HPDE6-E6E7 (cell line): ENCODE data around the gene GATA2.

Experiments
- DNase-seq: peaks from one replicate; pipeline ENCODE4 v3.0.0; 2011; ENCODE audit warnings: missing footprints; ENCODE audit errors: extremely low spot score

The GATA2 gene

GRCh38 chr3:128473180-128473519 lies 19.9 kb downstream of the GATA2 start:
- DNase-seq = no peak

- DNase-seq = no peak
Measured at GRCh38 chr3:128472449-128473179, 20.4 kb downstream of the GATA2 start.

GRCh38 chr3:128471720-128472119 lies 21.3 kb downstream of the GATA2 start:
- DNase-seq = no peak

GRCh38 chr3:128471110-128471509 lies 21.9 kb downstream of the GATA2 start:
- DNase-seq = no peak

GRCh38 chr3:128470134-128470899 lies 22.7 kb downstream of the GATA2 start:
- DNase-seq = no peak

GRCh38 chr3:128469556-128469955 lies 23.4 kb downstream of the GATA2 start:
- no peak for DNase-seq

GRCh38 chr3:128468791-128469527 lies 24.0 kb downstream of the GATA2 start:
- no peak for DNase-seq

- DNase-seq = no peak
Measured at GRCh38 chr3:128468285-128468790, 24.7 kb downstream of the GATA2 start.

- DNase-seq = no peak
Measured at GRCh38 chr3:128466840-128467541, 26.0 kb downstream of the GATA2 start, which contains the start of gene DNAJB8. Gene DNAJB8, minus strand, starts transcription at chr3:128466890. Its CDS starts 3,645 bp downstream, at chr3:128463245.

GRCh38 chr3:128464702-128465101 lies 28.3 kb downstream of the GATA2 start:
- DNase-seq = no peak

- no peak for DNase-seq
Measured at GRCh38 chr3:128464188-128464587, 28.8 kb downstream of the GATA2 start.

GRCh38 chr3:128463771-128464170 lies 29.2 kb downstream of the GATA2 start:
- no peak for DNase-seq

- no peak for DNase-seq
Measured at GRCh38 chr3:128463354-128463753, 29.6 kb downstream of the GATA2 start.

- DNase-seq = no peak
Measured at GRCh38 chr3:128462931-128463330, 30.1 kb downstream of the GATA2 start.

GRCh38 chr3:128462341-128462910 lies 30.6 kb downstream of the GATA2 start:
- DNase-seq = no peak

GRCh38 chr3:128461731-128462130 lies 31.3 kb downstream of the GATA2 start:
- no peak for DNase-seq

- no peak for DNase-seq
Measured at GRCh38 chr3:128459461-128459820, 33.6 kb downstream of the GATA2 start.

- DNase-seq = no peak
Measured at GRCh38 chr3:128458746-128459460, 34.1 kb downstream of the GATA2 start.

GRCh38 chr3:128457937-128458336 lies 35.1 kb downstream of the GATA2 start:
- DNase-seq = no peak

- DNase-seq = no peak
Measured at GRCh38 chr3:128456776-128457715, 36.0 kb downstream of the GATA2 start.
